ENCODE measurements around the gene LTBP1.

The LTBP1 gene

DNA sequence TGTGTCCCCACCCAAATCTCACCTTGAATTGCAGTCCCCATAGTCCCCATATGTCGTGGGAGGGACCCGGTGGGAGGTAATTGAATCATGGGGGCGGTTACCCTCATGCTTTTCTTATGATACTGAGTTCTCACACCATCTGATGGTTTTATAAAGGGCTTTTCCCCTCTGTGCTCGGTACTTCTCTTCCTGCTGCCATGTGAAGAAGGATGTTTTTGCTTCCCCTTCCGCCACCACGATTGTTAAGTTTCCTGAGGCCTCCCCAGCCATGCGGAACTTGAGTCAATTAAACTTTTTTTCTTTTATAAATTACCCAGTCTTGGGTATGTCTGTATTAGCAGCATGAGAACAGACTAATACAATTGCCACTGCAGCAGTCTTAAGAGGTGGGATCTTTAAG lies 134.9 kb downstream of the LTBP1 start:
- no peak for DNase-seq (ENCODE audit: low read depth in 2 of 2)

DNA sequence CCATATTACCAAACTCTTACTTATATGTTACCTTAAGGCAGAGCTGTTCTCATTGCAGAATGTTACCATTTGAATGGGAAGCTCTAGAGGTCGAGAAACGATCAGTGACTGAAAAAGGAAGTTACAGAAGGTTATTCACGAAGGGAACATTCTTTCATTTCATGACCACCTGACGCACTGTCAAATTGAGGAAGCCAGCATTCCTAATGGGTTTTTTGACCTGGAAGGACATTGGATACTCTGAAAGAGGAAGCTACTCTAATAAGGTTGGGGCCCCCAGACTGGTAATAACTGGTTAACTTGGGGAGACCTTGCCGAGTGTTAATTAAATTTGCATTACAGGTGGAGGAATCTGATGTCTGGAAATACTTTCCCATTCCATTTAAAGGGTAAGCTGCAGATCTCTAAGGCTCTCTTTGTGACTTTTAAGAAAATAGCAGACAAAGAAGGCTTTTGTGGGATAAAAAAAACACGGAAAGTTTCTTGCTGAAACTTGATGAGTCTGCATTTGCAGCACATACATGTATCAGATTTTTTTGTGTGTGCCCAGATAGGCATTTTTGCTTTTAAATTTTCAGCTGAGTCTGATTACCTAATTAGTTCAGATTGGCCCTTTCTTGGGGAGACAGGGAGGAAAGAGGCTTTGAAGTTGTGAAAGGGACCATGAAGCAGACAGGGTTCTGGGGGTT lies 137.1 kb downstream of the LTBP1 start:
- no peak for DNase-seq (ENCODE audit: low read depth in 2 of 2)

DNA sequence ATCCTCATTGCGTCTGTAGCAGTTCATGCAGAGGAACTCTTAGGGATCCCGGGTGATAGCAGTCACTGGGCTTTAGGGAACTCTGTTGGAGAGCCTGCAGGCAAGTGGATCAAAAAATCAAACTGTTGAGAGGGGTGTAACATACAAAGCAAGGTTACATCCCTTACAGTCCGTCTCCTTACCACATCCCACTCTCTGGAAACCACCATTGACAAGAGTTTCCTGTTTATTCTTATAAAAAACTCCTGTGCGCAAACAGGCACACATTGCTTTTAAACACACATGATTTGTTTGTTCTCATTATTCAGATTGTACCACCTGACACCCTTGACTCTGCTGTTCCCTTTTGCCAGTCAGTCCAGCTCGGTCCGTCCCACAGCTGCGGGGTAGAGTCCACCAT lies 137.7 kb downstream of the LTBP1 start:
- no peak for DNase-seq (ENCODE audit: low read depth in 2 of 2)

DNA sequence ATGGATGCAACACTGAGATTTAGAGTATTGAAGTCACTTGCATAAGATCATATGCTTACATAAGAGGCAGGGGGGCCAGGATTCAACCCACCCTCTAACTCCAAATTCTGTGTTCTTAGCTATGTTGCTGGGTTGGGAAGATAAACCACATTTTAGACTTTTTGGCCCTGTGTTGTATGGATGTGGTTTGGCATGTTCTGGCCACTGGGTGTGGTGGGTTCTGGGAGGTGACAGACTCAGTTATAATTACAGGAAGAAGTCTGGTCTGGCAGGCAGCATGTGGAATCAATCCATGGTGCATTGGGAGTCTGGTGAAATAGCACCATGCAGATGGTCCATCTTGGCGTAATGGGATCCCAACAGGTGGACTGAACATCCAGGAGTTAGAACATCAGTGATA lies 138.9 kb downstream of the LTBP1 start:
- DNase-seq (ENCODE audit: low read depth in 2 of 2) = no peak

DNA sequence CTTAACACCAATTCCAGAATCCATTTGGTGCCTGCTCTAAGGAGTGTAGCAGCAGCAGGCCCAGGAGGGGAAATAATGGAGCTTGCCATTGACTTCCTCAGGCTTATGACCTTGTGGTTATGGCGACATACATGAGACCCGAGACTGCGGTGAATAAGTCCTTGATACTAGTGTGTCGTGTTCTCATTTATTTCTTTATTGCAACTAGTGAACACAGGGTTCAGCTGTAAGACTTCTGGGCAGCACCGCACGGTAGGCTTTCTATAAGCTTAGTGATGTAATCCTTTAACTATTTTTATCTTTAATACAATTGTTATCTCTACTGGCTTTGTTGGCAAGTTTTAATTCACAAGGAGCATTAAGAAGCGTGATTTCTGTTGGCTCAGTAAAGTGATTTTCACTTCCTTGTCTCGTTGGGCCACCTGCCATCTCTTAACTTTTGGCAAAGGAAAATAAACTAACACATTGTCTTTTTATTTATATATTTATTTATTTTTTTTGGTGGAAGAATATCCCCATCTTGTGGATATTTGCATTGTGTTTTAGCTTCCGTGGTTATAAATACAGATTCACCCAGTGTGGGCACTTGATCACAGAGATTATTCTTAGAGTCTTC lies 139.8 kb downstream of the LTBP1 start:
- DNase-seq (ENCODE audit: low read depth in 2 of 2) = no peak

DNA sequence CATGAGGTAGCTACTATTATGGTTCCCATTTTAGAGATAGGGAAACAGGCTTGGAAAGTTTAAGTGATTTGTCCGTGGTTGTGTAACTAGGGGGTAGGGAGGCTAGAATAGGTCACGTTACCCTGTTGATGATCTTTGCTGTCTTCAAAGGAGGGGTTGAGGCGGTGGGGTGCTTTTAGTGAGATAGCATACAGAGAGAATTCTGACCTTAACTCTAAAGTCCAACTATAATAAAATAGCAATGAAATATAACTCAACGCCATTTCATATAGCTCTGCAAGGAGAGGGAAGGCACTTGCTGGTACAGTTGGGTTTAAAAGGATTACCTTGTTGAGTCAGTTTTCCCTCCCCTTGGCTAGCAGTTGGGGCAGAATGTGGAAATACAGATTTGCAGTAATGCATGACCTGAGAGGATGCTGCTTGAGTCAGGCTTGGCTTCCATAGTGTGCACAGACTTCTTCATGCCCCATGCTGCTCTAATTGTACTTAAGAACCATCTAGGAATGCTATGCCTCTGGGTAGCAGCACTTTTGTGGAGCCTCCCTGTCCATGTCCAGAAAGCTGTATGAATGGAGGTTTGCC lies 143.9 kb downstream of the LTBP1 start:
- no peak for DNase-seq (ENCODE audit: low read depth in 2 of 2)

DNA sequence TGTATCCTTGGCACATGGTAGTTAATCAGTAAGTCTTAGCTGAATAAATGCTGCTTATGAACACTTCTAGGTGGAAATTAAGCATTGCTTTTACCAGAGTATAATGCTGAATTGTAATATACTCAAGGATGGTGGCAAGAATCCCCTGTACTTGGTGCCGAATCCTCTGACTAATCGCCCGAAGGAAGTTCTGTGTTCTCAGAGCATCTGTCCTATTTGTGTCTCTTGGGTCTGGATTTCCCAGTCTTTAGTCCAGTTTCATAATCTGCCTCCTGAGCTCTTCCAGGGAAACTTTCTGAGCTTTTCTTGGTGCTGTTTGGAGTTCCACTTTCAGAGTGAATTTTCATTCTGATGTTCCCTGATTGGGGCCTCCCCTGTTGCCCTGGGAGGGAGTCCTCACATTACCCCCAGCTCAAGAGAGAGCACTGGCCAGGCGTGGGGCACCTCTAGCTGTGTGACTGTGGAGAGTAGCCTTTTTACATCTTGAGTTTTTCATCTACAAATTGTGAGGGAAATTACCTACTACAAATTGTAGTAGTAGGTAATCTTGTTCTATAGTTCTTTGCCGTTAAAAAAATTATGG lies 144.9 kb downstream of the LTBP1 start:
- no peak for DNase-seq (ENCODE audit: low read depth in 2 of 2)

DNA sequence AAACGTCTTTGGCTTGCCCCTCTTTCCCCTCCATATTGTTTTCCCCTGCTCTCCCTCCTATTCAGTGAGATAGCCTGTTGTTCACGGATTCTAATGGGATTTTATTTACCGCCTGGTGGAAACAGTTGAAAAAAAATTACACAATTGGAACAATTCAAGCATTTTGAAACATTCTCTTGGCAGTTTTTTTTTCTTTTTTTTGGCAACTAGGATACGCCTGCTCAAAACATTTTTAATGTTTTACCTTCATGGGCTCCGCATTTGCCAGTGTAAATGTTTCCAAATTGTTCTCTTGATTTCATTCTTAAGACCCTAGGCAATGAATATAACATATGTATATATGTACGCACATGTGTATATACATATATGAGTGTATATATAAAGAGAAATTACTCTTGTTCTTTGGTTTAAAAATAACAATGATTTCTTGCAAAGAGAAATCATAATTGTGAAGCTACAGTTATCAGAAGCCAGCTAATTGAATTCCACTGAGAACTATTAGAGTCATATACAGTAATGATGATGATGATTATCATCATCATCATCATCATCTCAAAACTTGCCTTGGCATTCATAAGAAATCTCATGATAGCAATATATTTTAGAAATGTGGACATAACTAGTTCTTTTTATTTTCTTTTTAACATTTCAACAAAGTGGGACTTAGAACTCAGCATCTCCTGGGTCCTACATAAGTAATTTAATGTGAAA lies 146.7 kb downstream of the LTBP1 start:
- DNase-seq (ENCODE audit: low read depth in 2 of 2) = no peak

DNA sequence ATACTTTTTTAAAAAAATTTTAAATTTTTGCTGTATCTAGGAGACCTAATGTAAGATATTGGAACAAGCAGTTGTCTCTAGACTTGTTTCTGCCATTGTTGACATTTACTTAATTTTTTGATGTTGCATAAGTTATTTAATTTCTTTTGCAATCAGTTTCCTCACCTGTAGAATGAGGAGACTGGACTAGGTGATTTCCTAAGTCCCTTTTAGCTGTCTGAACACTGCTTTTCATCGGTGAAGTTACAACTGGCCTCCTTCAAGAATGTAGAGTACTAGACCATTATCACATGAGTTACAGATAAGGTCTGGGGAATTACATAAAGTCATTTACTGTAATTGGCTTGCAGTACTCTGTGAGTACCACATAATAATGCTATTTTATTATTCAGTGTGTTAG lies 147.6 kb downstream of the LTBP1 start:
- DNase-seq (ENCODE audit: low read depth in 2 of 2) = no peak

DNA sequence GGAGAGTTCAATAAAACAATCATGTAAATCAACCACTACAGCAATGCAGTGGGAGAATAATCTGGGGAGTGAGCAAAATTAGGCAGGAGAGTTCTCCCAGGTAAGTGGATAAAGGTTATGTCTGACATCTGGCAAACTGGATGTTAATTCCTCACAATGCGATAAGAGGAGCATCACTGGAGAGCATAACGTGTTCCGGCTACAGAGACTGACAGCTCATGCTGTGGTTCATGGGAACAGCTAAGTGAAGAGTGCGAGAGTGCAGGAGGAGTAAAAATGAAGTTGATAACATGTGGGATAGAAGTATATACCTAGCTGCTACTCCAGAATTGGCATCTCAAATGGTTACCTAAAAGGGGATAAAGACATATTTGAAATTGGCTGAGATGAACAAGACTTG lies 153.2 kb downstream of the LTBP1 start:
- DNase-seq (ENCODE audit: low read depth in 2 of 2) = no peak

DNA sequence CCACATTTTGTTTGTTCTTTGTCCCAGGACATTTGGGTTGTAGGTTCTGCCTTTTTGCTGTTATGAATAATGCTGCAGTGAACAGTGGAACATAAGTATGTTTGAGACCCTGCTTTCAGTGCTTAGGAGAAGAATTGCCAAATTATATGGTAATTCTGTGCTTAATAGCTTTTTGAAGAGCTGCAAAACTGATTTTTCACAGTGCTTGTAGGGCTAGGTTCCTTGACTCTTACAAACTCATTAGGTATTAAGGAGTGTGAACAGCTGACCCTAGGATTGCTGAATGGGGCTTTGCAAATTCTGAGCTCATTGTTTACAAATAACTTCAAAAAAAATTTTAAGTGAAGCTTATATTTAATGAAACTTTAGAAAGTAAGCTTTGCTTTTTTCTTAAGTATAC lies 154.2 kb downstream of the LTBP1 start:
- DNase-seq (ENCODE audit: low read depth in 2 of 2) = no peak

DNA sequence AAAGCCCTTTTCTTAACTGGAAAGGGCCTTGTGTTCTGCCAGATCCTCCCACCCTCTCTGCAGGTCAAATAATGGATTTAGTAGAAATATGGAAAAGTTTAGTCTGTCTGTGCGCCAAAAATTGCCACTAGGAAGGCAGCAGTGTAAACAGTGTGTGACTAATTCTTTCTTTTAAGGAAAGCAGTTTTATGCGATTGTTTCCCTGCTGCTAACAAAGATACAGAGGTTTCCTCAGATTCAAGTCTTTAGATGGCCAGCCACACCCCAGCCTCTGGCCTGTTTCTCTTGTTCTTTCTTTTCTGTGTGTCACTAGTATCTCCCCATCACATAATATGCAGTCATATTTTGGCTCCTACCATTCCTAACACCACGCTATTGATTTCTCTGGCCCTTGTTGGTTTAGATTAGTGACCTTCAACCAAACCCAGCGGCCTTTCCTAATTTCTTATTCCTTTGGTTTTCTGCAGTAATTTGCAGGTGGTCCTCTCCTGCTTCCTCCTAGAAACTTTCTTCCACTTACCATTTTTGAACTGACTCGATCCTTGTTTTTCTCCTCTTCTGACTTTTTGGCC lies 157.4 kb downstream of the LTBP1 start:
- no peak for DNase-seq (ENCODE audit: low read depth in 2 of 2)

DNA sequence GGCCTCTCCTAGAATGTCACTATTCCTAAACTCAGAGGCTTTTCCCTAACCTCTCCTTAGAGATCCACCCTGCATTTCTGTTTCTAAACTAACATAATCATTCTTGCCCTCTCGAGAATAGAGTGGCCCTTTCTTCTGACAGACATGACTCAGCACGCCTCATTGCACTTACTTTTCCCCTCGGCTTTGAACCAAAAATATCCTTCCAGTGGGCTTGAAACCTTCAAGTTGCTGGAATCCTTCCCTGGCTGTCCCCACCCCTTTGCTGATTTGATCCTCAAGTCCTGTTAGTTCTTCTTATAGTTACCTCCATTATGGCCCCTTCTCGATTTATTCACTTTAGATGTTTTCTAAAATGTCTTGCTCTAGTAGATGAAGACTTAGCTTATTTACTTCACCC lies 158.0 kb downstream of the LTBP1 start:
- DNase-seq (ENCODE audit: low read depth in 2 of 2) = no peak

DNA sequence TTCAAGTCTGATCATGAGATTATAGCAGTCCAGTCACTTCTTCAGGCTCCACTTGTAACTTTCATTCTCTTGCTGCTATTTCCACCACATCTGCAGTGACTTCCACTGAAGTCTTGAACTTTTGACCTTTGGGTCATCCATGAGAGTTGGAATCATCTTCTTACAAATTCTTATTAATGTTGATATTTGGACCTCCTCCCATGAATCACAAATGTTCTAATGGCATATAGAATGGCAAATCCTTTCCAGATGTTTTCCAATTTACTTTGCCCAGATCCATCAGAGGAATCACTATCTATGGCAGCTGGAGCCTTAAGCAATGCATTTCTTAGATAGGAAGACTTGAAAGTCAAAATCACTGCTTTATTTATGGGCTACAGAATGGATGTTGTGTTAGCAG lies 159.4 kb downstream of the LTBP1 start:
- no peak for DNase-seq (ENCODE audit: low read depth in 2 of 2)

DNA sequence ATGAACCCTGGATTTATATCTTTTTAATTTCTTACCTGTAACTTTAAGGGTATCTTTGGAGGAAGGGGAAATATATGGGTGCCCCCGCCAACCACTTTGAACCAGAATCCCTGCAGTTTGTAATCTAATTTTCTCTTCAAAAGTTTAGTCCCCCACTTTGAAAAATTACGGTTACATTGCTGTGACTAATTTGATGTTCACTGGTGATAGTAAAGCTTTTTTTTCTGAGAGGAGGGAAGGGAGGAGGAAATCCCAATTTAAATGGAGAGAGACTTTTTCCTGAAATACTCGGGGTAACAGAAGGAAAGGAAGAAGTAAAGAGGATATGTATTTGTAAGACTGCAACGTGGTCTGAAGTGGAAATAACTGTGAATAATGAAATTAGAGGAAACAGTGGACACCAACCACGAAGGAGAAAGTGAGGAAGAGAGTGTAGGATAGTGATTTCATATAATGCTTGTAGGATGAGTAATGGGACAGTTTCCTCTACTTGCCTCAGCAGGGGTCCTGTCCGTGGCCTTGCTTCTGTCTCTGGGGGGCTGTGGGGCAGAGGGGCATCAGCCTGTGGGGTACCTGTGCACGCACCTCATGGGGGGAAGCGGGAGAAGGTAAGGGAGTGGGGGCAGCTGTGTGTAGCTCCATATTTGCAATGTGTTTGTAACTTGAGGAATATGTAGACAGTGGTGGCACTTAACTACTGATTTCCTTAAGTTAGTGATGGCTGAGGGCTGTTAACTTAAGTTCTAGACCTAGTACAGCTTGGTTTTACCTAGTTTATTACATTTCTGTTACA lies 161.1 kb downstream of the LTBP1 start:
- no peak for DNase-seq (ENCODE audit: low read depth in 2 of 2)

DNA sequence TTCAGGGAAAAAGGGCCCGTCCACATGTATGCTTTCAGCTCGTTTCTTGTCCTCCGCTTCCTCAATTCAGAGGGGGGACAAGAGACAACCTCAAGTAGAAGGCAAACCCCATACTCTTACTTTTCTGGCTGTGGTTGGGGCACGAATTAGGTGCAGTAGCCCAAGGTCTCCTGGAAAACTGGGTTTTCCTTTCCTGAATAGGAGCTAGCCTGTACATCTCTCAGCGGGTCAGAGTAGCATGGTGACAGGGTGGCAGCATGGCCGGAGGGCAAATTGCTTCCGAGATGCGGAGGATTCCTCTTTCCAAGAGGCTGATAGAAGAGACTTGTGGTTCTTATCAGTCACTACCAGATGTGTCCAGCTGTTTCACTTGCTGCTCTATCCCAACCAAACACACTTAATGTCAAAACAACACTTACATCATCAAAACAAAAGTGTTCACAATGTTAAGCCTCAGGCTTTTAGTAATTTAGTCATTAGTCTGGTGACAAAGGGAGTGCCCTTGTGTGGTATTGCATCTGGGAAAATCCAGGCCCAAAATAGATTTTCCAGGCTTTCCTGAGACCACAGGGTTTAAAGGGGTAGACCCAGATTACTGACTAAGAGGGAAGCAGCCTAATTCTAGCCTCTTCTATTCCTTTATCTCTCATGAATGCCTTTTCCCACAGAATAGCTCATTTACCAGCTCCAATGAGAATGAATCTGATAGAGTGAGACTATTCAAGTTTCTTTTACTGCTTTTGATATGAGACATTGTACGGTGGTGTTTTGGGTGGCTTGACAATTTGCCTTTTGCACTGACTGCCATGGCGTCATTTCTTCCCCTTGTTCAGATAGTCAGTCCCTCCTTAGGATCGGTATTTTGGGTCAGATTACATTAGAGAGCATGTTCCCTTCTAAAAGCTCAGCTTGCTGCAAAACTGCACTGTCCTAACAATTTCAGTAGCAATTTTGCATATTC lies 162.0 kb downstream of the LTBP1 start:
- no peak for DNase-seq (ENCODE audit: low read depth in 2 of 2)

DNA sequence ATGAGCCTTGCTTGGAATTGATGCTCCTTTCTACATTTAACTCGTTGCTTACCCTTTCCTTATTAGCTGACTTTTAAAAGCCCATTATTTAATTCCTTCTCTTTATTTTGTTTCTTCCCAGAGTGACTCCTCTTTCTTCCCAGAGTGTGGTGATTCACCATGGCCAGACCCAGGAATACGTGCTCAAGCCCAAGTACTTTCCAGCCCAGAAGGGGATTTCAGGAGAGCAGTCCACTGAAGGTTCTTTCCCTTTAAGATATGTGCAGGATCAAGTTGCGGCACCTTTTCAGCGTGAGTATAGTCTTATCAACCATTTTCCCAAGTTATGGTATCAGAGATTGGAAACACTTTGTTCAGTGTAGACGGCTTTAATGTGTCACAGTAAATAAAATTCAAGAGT lies 163.7 kb downstream of the LTBP1 start:
- no peak for DNase-seq (ENCODE audit: low read depth in 2 of 2)

DNA sequence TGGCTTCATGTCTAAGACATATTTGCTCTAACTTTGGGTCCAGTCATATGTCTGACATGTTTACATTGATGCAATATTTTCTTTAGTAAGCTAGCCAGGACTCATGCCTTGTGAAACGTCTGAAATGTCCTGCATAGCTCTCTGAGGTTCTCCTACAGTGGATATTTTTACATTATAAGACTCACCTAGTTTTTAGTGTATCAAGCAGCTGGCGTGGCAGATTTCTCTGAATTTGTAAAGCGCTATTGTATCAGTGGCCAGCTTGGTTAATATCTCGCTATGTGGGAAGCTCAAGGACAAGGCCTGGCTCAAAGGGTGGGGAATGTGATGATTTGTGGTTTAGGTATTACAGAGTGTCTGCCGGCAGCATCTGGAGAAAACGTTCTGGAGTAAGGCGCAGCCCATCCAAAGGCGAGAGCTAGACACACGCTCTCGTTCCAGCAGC lies 164.3 kb downstream of the LTBP1 start:
- no peak for DNase-seq (ENCODE audit: low read depth in 2 of 2)

DNA sequence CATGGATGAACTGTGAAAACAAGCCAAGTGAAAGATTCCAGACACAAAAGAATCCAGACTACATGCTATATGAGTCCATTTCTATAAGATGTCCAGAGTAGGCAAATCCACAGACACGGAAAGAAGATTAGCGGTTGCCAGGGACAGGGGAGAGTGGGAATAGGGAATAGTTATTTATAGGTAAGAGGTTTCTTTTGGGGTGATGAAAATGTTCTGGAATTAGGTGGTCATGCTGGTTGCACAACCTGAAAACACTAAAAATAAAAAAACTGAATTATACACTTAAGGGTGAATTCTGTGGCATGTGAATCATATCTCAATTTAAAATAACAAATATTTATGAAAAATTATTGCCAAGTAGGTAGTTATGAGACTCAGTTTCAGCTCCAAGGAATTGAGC lies 168.4 kb downstream of the LTBP1 start:
- no peak for DNase-seq (ENCODE audit: low read depth in 2 of 2)

DNA sequence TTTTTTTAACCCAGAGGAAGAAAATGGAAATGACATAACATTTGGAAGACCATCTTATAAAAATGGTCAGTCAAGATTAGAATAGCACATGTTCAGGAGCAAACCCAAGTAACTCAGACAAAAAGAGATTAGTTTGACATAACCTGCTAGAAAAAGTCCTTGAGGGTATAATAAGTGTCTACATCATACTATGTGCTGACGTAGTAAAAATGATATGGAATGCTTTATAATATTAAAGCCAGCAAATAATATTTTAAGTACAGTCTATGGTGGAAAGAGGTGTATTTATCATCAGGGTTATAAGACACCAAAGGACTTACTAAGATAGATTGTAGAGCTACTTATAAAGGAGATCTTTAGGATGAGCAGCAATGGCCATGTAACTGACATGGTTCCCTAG lies 169.0 kb downstream of the LTBP1 start:
- DNase-seq (ENCODE audit: low read depth in 2 of 2) = no peak
